Liver (tissue), 9 donors: ENCODE measurements around the gene SEC31A. TPM values are rescaled to one million over a fixed set of nuclear protein-coding genes. Genes with fewer than 3 reads are reported as not detected.

Source experiments
- DNase-seq: peaks from one replicate; pipeline ENCODE4 v3.0.0-alpha.2; 2017; ENCODE audit warnings: low spot score
- H3K27ac ChIP-seq, 2 donors: one replicate each; pipeline ENCODE4 v1.7.0; 2013; ENCODE audit warnings: inconsistent platforms in 2 of 2, low read length in 2 of 2, control low read depth in 1 of 2, low read depth in 1 of 2, mild to moderate bottlenecking in 1 of 2
- H3K27me3 ChIP-seq, 4 donors: one replicate each; pipeline versions ENCODE4 v1.6.1 to v1.7.0; 2013; ENCODE audit warnings: low read length in 3 of 4, inconsistent platforms in 1 of 4, mild to moderate bottlenecking in 1 of 4, moderate library complexity in 1 of 4; ENCODE audit not compliant: control insufficient read depth in 4 of 4, insufficient read depth in 4 of 4
- H3K36me3 ChIP-seq, 4 donors: one replicate each; pipeline versions ENCODE4 v1.6.1 to v1.7.0; 2013; ENCODE audit warnings: low read length in 3 of 4, mild to moderate bottlenecking in 3 of 4, low read depth in 1 of 4, moderate library complexity in 1 of 4; ENCODE audit not compliant: control insufficient read depth in 4 of 4, insufficient read depth in 3 of 4
- H3K4me1 ChIP-seq, 4 donors: one replicate each; pipeline versions ENCODE4 v1.6.1 to v1.7.0; 2013; ENCODE audit warnings: low read length in 3 of 4, mild to moderate bottlenecking in 3 of 4, moderate library complexity in 1 of 4; ENCODE audit not compliant: control insufficient read depth in 4 of 4, insufficient read depth in 4 of 4
- H3K4me3 ChIP-seq, 3 donors: one replicate each; pipeline versions ENCODE4 v1.6.1 to v1.7.0; 2013; ENCODE audit warnings: low read length in 3 of 3, control low read depth in 1 of 3, low read depth in 1 of 3, mild to moderate bottlenecking in 1 of 3
- H3K9ac ChIP-seq, 2 donors: one replicate each; pipeline ENCODE4 v1.7.0; 2013; ENCODE audit warnings: low read length in 2 of 2, mild to moderate bottlenecking in 2 of 2, moderate library complexity in 2 of 2, control low read depth in 1 of 2, low read depth in 1 of 2
- H3K9me3 ChIP-seq, 4 donors: one replicate each; pipeline versions ENCODE4 v1.6.1 to v1.7.0; 2013; ENCODE audit warnings: low read length in 3 of 4; ENCODE audit not compliant: control insufficient read depth in 4 of 4
- CTCF ChIP-seq: fragments of 150-350 bp; IDR thresholded peaks from 2 replicates; pipeline ENCODE4 v1.5.1; 2017; ENCODE audit warnings: improper control_type of control experiment, low read depth, low read length; ENCODE audit not compliant: missing input control
- EGR1 ChIP-seq, 2 donors: IDR thresholded peaks; 2 replicates each; pipeline ENCODE4 v1.6.1; 2016 to 2018; ENCODE audit warnings: antibody characterized with exemption in 2 of 2, low read depth in 2 of 2
- FOXA1 ChIP-seq: IDR thresholded peaks from 2 replicates; pipeline ENCODE4 v1.6.1; 2016; ENCODE audit warnings: antibody characterized with exemption
- FOXA2 ChIP-seq: IDR thresholded peaks from 2 replicates; pipeline ENCODE4 v1.6.1; 2016; ENCODE audit warnings: antibody characterized with exemption
- GABPA ChIP-seq, 2 donors: IDR thresholded peaks in 1 of 2; conservative IDR thresholded peaks in 1 of 2; 2 replicates each; pipeline ENCODE4 v1.6.1; 2016; ENCODE audit warnings: antibody characterized with exemption in 2 of 2, mild to moderate bottlenecking in 1 of 2, moderate library complexity in 1 of 2
- HNF4A ChIP-seq, 2 donors: conservative IDR thresholded peaks; 2 replicates each; pipeline ENCODE4 v1.6.1; 2016; ENCODE audit warnings: antibody characterized with exemption in 2 of 2, mild to moderate bottlenecking in 2 of 2
- HNF4G ChIP-seq: IDR thresholded peaks from 2 replicates; pipeline ENCODE4 v1.6.1; 2016; ENCODE audit warnings: antibody characterized with exemption
- JUND ChIP-seq, 2 donors: IDR thresholded peaks; 2 replicates each; pipeline ENCODE4 v1.6.1; 2016; ENCODE audit warnings: antibody characterized with exemption in 2 of 2
- MAX ChIP-seq: IDR thresholded peaks from 2 replicates; pipeline ENCODE4 v1.6.1; 2016; ENCODE audit warnings: antibody characterized with exemption
- NR2F2 ChIP-seq: IDR thresholded peaks from 2 replicates; pipeline ENCODE4 v1.6.1; 2016; ENCODE audit warnings: antibody characterized with exemption
- RXRA ChIP-seq, 2 donors: IDR thresholded peaks; 2 replicates each; pipeline ENCODE4 v1.6.1; 2017 to 2018; ENCODE audit warnings: antibody characterized with exemption in 2 of 2, mild to moderate bottlenecking in 1 of 2
- SP1 ChIP-seq: IDR thresholded peaks from 2 replicates; pipeline ENCODE4 v1.6.1; 2018; ENCODE audit warnings: antibody characterized with exemption, mild to moderate bottlenecking
- TAF1 ChIP-seq: conservative IDR thresholded peaks from 2 replicates; pipeline ENCODE4 v1.6.1; 2016; ENCODE audit warnings: antibody characterized with exemption, mild to moderate bottlenecking
- YY1 ChIP-seq: IDR thresholded peaks from 2 replicates; pipeline ENCODE4 v1.6.1; 2016; ENCODE audit warnings: antibody characterized with exemption, mild to moderate bottlenecking
- WGBS: extraction: QIAGEN DNeasy Blood & Tissue Kit; methylation state at CpG from one replicate; pipeline ENCODE4 v1.1.7; 2013; 5-methylcytosine and 5-hydroxymethylcytosine counted together
- polyA plus RNA-seq, 2 donors: library from polyadenylated mRNA; stranded (reverse) in 1 of 2; unstranded in 1 of 2; fragments of 200-250 nt in 1 of 2; fragments of >200 nt in 1 of 2; fragmentation: Nextera tagmentation in 1 of 2; extraction: Ambion mirVana in 1 of 2; gene quantifications; one replicate each; pipeline versions ENCODE4 v1.2.1 to v1.2.3, GENCODE V29; 2013 to 2015
- total RNA-seq, 2 donors: library from RNA; depleted of rRNA; stranded (reverse); fragments of >200 nt; gene quantifications; one replicate each; pipeline ENCODE4 v1.2.3, GENCODE V29; 2014
- TF ChIP-seq, protein P1 (sequence below): IDR thresholded peaks from 2 replicates; pipeline ENCODE4 v1.6.1; 2016; ENCODE audit warnings: antibody characterized with exemption
- TF ChIP-seq, protein P2 (sequence below): IDR thresholded peaks from 2 replicates; pipeline ENCODE4 v1.6.1; 2016; ENCODE audit warnings: antibody characterized with exemption, mild to moderate bottlenecking
- TF ChIP-seq, protein P3 (sequence below): IDR thresholded peaks from 2 replicates; pipeline ENCODE4 v1.6.1; 2016; ENCODE audit warnings: antibody characterized with exemption
- donor health status: healthy.
- donor health status: healthy.
- donor health status: healthy.
- donor health status: healthy.
- donor health status: healthy.

The SEC31A gene
- total and polyA plus RNA-seq, 4 donors = 79.9 to 204 (median 88.9) TPM

DNA sequence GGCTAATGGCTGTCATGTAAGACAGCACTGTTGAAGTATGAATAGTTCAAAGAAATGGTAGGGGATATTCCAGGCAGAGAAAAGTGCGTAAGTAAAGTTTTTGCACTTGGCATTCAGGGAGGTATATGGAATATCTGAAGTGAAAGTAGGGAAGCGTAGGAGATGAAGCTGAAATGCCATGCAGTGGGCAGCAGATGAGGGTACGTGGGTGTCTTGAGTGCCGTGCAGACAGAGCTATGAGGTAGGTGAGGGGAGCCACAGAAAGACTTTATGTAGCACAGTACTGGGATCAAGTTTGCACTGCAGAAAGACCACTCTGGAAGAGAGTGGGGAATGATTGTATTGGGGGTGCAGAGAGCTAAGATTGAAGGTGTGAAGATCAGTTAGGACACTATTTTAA, 87.2 kb downstream of the SEC31A start:
- Histone ChIP-seq H3K36me3 (no peaks in the 10 kb centered on the region), H3K4me3 (no peak overlapping the region), H3K27me3 (peaks cover 0 to 2% (median under 1%) of the 10 kb centered on the region in 4 donors), H3K27ac (no peak overlapping the region), H3K9me3 (no peaks in the 10 kb centered on the region), H3K9ac (no peak overlapping the region), H3K4me1 (peaks cover 2 to 7% (median 6%) of the 10 kb centered on the region in 4 donors)
- no peak for DNase-seq
- TF ChIP-seq EGR1 (IDR thresholded peaks at IDR 0.05; ENCODE audit: low read depth in 2 of 2) = no peak
- no peak for TF ChIP-seq SP1
- no peak for TF ChIP-seq JUND (IDR thresholded peaks at IDR 0.05)
- no peak for TF ChIP-seq RXRA (IDR thresholded peaks at IDR 0.05)
- no peak for TF ChIP-seq TAF1
- no peak for TF ChIP-seq GABPA (IDR thresholded peaks at IDR 0.05 in 1 of 2, conservative IDR thresholded peaks at IDR 0.05 in 1 of 2)
- no peak for TF ChIP-seq YY1
- TF ChIP-seq MAX = no peak
- no peak for TF ChIP-seq CTCF
- TF ChIP-seq, protein P1, sequence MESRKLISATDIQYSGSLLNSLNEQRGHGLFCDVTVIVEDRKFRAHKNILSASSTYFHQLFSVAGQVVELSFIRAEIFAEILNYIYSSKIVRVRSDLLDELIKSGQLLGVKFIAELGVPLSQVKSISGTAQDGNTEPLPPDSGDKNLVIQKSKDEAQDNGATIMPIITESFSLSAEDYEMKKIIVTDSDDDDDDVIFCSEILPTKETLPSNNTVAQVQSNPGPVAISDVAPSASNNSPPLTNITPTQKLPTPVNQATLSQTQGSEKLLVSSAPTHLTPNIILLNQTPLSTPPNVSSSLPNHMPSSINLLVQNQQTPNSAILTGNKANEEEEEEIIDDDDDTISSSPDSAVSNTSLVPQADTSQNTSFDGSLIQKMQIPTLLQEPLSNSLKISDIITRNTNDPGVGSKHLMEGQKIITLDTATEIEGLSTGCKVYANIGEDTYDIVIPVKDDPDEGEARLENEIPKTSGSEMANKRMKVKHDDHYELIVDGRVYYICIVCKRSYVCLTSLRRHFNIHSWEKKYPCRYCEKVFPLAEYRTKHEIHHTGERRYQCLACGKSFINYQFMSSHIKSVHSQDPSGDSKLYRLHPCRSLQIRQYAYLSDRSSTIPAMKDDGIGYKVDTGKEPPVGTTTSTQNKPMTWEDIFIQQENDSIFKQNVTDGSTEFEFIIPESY = no peak
- TF ChIP-seq, protein P2, sequence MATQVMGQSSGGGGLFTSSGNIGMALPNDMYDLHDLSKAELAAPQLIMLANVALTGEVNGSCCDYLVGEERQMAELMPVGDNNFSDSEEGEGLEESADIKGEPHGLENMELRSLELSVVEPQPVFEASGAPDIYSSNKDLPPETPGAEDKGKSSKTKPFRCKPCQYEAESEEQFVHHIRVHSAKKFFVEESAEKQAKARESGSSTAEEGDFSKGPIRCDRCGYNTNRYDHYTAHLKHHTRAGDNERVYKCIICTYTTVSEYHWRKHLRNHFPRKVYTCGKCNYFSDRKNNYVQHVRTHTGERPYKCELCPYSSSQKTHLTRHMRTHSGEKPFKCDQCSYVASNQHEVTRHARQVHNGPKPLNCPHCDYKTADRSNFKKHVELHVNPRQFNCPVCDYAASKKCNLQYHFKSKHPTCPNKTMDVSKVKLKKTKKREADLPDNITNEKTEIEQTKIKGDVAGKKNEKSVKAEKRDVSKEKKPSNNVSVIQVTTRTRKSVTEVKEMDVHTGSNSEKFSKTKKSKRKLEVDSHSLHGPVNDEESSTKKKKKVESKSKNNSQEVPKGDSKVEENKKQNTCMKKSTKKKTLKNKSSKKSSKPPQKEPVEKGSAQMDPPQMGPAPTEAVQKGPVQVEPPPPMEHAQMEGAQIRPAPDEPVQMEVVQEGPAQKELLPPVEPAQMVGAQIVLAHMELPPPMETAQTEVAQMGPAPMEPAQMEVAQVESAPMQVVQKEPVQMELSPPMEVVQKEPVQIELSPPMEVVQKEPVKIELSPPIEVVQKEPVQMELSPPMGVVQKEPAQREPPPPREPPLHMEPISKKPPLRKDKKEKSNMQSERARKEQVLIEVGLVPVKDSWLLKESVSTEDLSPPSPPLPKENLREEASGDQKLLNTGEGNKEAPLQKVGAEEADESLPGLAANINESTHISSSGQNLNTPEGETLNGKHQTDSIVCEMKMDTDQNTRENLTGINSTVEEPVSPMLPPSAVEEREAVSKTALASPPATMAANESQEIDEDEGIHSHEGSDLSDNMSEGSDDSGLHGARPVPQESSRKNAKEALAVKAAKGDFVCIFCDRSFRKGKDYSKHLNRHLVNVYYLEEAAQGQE = no peak
- TF ChIP-seq, protein P3, sequence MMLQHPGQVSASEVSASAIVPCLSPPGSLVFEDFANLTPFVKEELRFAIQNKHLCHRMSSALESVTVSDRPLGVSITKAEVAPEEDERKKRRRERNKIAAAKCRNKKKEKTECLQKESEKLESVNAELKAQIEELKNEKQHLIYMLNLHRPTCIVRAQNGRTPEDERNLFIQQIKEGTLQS = no peak
- no peak for TF ChIP-seq NR2F2
- TF ChIP-seq HNF4G = no peak
- no peak for TF ChIP-seq FOXA1
- no peak for TF ChIP-seq HNF4A (conservative IDR thresholded peaks at IDR 0.05)
- TF ChIP-seq FOXA2 = no peak
- 97% methylated on average over 4 of the region's 4 CpGs for WGBS
